B cell (primary cell): ENCODE results near the gene CD59.

Experiments used
- EZH2 ChIP-seq: IDR thresholded peaks from 2 replicates; pipeline ENCODE4 v1.6.1; 2012; ENCODE audit warnings: borderline replicate concordance, low read depth, mild to moderate bottlenecking, moderate library complexity, low read length; ENCODE audit not compliant: insufficient read depth, poor library complexity, severe bottlenecking
- TF ChIP-seq, protein P1 (sequence below): fragments of 200-600 bp; IDR thresholded peaks from one replicate; pipeline ENCODE4 v1.8.0; 2022; ENCODE audit warnings: antibody characterized with exemption, mild to moderate bottlenecking

DNA sequence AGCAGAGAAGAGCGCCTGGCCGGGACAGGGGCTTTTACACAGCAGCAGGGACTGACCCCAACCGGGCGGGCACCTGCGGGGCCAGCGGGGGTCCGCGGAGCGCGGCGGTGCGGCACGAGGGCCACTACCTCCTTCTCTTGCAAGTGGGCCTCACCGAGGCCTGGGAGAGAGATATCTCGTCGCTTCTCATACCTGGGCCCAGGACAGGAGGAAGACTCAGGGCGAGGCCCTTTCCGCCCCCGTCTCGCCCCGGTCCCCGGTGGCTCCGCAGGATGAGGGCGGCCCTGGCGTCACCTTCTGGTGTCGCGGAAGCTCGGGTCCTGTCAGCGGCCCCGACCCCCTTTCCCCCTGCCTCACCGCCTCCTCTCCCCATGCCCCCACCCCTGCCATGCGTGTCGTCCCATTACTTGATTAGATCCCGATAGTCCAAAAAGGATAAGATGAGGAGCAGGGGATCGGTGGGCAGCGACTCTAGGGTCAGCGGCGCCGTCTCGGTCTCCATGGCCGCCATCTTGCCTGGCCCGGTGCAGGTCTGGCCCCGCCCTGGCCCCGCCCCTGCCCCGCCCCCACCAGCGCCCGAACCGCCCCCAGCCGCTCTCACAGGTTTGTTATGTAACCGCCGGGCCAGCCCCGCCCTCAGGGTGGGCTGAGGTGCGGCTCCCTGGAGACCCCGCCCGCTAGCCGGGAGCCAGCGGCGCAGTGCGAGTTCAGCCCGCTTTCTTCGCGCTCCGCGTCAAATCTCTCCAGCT lies 37.9 kb upstream of the CD59 start, which contains the start of gene FBXO3:
- TF ChIP-seq, protein P1, sequence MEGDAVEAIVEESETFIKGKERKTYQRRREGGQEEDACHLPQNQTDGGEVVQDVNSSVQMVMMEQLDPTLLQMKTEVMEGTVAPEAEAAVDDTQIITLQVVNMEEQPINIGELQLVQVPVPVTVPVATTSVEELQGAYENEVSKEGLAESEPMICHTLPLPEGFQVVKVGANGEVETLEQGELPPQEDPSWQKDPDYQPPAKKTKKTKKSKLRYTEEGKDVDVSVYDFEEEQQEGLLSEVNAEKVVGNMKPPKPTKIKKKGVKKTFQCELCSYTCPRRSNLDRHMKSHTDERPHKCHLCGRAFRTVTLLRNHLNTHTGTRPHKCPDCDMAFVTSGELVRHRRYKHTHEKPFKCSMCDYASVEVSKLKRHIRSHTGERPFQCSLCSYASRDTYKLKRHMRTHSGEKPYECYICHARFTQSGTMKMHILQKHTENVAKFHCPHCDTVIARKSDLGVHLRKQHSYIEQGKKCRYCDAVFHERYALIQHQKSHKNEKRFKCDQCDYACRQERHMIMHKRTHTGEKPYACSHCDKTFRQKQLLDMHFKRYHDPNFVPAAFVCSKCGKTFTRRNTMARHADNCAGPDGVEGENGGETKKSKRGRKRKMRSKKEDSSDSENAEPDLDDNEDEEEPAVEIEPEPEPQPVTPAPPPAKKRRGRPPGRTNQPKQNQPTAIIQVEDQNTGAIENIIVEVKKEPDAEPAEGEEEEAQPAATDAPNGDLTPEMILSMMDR = no peak
- TF ChIP-seq EZH2 = no peak
